H1 (cell line): ENCODE data around the gene API5. TPM values are rescaled to one million over a fixed set of nuclear protein-coding genes. Genes with fewer than 3 reads are reported as not detected.

Source experiments
- CTCF ChIA-PET: fragments of 300-600 bp; sonication (Branson Sonifier 250); formaldehyde crosslinking; loops from one replicate; lab custom pipeline; 2021; ENCODE audit not compliant: partially characterized antibody; lab: Charles Lee
- POLR2A ChIA-PET: fragments of 300-600 bp; sonication (Branson Sonifier 250); formaldehyde crosslinking; loops from one replicate; lab custom pipeline; 2021; ENCODE audit warnings: inconsistent platforms; ENCODE audit not compliant: partially characterized antibody; lab: Charles Lee
- DNase-seq, 2 experiments: peaks; one replicate each; pipeline versions ENCODE4 v3.0.0 to v3.0.0-alpha.2; 2010 to 2022; ENCODE audit warnings: low spot score in 2 of 2, low read depth in 1 of 2, mixed read lengths in 1 of 2
- FAIRE-seq: peaks from 2 replicates; lab custom pipeline; 2011; peaks lifted over from hg19 to GRCh38; lab: Jason Lieb, UNC
- H2AFZ ChIP-seq: 2 replicates; pipeline ENCODE4 v1.8.1; 2012; ENCODE audit warnings: low read length, inconsistent platforms
- H2AK5ac ChIP-seq: 2 replicates; pipeline ENCODE4 v1.6.1; 2013; ENCODE audit warnings: low read depth, low read length
- H2BK120ac ChIP-seq: replicated peaks from 2 replicates; pipeline ENCODE3; 2013; ENCODE audit warnings: low read depth, low read length, inconsistent platforms
- H2BK12ac ChIP-seq: 2 replicates; pipeline ENCODE4 v1.6.1; 2013; ENCODE audit warnings: low read depth, low read length
- H2BK15ac ChIP-seq: 2 replicates; pipeline ENCODE4 v1.6.1; 2013; ENCODE audit warnings: low read length
- H2BK20ac ChIP-seq: 2 replicates; pipeline ENCODE4 v1.6.1; 2013; ENCODE audit warnings: low read length
- H2BK5ac ChIP-seq: 2 replicates; pipeline ENCODE4 v1.6.1; 2013; ENCODE audit warnings: low read depth, low read length
- H3K14ac ChIP-seq: 2 replicates; pipeline ENCODE4 v1.6.1; 2013; ENCODE audit warnings: inconsistent platforms; ENCODE audit not compliant: insufficient read length
- H3K18ac ChIP-seq: 2 replicates; pipeline ENCODE4 v1.6.1; 2013; ENCODE audit warnings: low read length; ENCODE audit errors: extremely low read depth
- H3K23ac ChIP-seq: 2 replicates; pipeline ENCODE4 v1.6.1; 2013; ENCODE audit warnings: inconsistent platforms; ENCODE audit not compliant: insufficient read length
- H3K23me2 ChIP-seq: 2 replicates; pipeline ENCODE4 v1.6.1; 2013; ENCODE audit warnings: low read depth, low read length
- H3K27ac ChIP-seq: 2 replicates; pipeline ENCODE4 v1.6.1; 2011; ENCODE audit warnings: low read depth, low read length, inconsistent platforms
- H3K27me3 ChIP-seq, 4 experiments: replicated peaks in 1 of 4; 1 replicate in 1 of 4; 2 replicates in 3 of 4; pipeline versions ENCODE4 v1.6.1 to v1.8.1; 2011 to 2013; ENCODE audit warnings: low read length in 3 of 4, mild to moderate bottlenecking in 3 of 4, inconsistent platforms in 2 of 4, mixed read lengths in 2 of 4, moderate library complexity in 1 of 4; ENCODE audit not compliant: control insufficient read depth in 3 of 4, insufficient read depth in 3 of 4; ENCODE audit errors: extremely low read depth in 1 of 4
- H3K36me3 ChIP-seq, 4 experiments: 2 replicates each; pipeline versions ENCODE4 v1.6.1 to v1.8.1; 2011 to 2013; ENCODE audit warnings: mild to moderate bottlenecking in 4 of 4, low read length in 3 of 4, moderate library complexity in 2 of 4, control low read depth in 1 of 4, inconsistent platforms in 1 of 4; ENCODE audit not compliant: insufficient read depth in 4 of 4, control insufficient read depth in 2 of 4
- H3K4ac ChIP-seq: replicated peaks from 2 replicates; pipeline ENCODE3; 2013; ENCODE audit warnings: low read length, low read depth, mixed read lengths, inconsistent platforms; ENCODE audit not compliant: insufficient read length
- H3K4me1 ChIP-seq, 4 experiments: replicated peaks in 1 of 4; 1 replicate in 1 of 4; 2 replicates in 3 of 4; pipeline versions ENCODE4 v1.6.1 to v1.8.1; 2011 to 2013; ENCODE audit warnings: low read length in 3 of 4, inconsistent platforms in 2 of 4, mixed read lengths in 1 of 4; ENCODE audit not compliant: insufficient read depth in 4 of 4, control insufficient read depth in 3 of 4
- H3K4me2 ChIP-seq, 2 experiments: 2 replicates each; pipeline versions ENCODE4 v1.6.1 to v1.8.1; 2011 to 2013; ENCODE audit warnings: low read depth in 2 of 2, low read length in 2 of 2, control low read depth in 1 of 2, inconsistent platforms in 1 of 2, mild to moderate bottlenecking in 1 of 2; ENCODE audit not compliant: insufficient read depth in 1 of 2
- H3K4me3 ChIP-seq, 4 experiments: fragments of 200-600, 300-600 bp in 1 of 4; sonication (generic), shearing (Covaris generic), sonication (Bioruptor Twin) in 1 of 4; 2 replicates each; pipeline versions ENCODE4 v1.5.1 to v1.8.1; 2011 to 2016; ENCODE audit warnings: low read length in 4 of 4, low read depth in 3 of 4, control low read depth in 2 of 4, inconsistent platforms in 2 of 4, mild to moderate bottlenecking in 2 of 4, mixed read lengths in 1 of 4, moderate library complexity in 1 of 4; ENCODE audit not compliant: insufficient read depth in 2 of 4; ENCODE audit errors: extremely low read depth in 1 of 4
- H3K56ac ChIP-seq: replicated peaks from 2 replicates; pipeline ENCODE3; 2013; ENCODE audit warnings: low read depth, mild to moderate bottlenecking, mixed read lengths, low read length, inconsistent platforms; ENCODE audit not compliant: insufficient read length
- H3K79me1 ChIP-seq: 2 replicates; pipeline ENCODE4 v1.6.1; 2013; ENCODE audit warnings: low read depth, low read length, control low read depth
- H3K79me2 ChIP-seq, 2 experiments: 2 replicates each; pipeline versions ENCODE4 v1.6.1 to v1.8.1; 2012 to 2013; ENCODE audit warnings: low read length in 2 of 2, mild to moderate bottlenecking in 2 of 2, inconsistent platforms in 1 of 2; ENCODE audit not compliant: insufficient read depth in 2 of 2, control insufficient read depth in 1 of 2
- H3K9ac ChIP-seq, 4 experiments: replicated peaks in 1 of 4; 1 replicate in 1 of 4; 2 replicates in 3 of 4; pipeline versions ENCODE4 v1.6.1 to v1.8.1; 2011 to 2013; ENCODE audit warnings: low read depth in 3 of 4, low read length in 3 of 4, control low read depth in 2 of 4, mild to moderate bottlenecking in 2 of 4, moderate library complexity in 2 of 4, inconsistent platforms in 1 of 4; ENCODE audit errors: extremely low read depth in 1 of 4
- H3K9me3 ChIP-seq, 2 experiments: 2 replicates each; pipeline versions ENCODE4 v1.6.1 to v1.8.1; 2012 to 2013; ENCODE audit warnings: mild to moderate bottlenecking in 2 of 2, moderate library complexity in 2 of 2, control low read depth in 1 of 2, inconsistent platforms in 1 of 2, low read depth in 1 of 2, low read length in 1 of 2, mixed read lengths in 1 of 2; ENCODE audit not compliant: insufficient read depth in 2 of 2
- H4K20me1 ChIP-seq, 2 experiments: replicated peaks in 1 of 2; 2 replicates each; pipeline versions ENCODE3 to v1.8.1; 2011 to 2013; ENCODE audit warnings: inconsistent platforms in 2 of 2, low read length in 2 of 2, mild to moderate bottlenecking in 1 of 2; ENCODE audit not compliant: insufficient read depth in 2 of 2, control insufficient read depth in 1 of 2
- H4K5ac ChIP-seq: 2 replicates; pipeline ENCODE4 v1.6.1; 2013; ENCODE audit warnings: low read length, low read depth, mixed read lengths, inconsistent platforms; ENCODE audit not compliant: insufficient read length
- H4K8ac ChIP-seq: 2 replicates; pipeline ENCODE4 v1.8.0; 2013; ENCODE audit warnings: mild to moderate bottlenecking, moderate library complexity, low read length, inconsistent platforms; ENCODE audit not compliant: insufficient read depth; ENCODE audit errors: extremely low read depth
- H4K91ac ChIP-seq: replicated peaks from 2 replicates; pipeline ENCODE3; 2013; ENCODE audit warnings: low read length, mixed read lengths, inconsistent platforms; ENCODE audit not compliant: insufficient read length
- CEBPB ChIP-seq: IDR thresholded peaks from 2 replicates; pipeline ENCODE4 v1.6.1; 2012; ENCODE audit warnings: low read depth, low read length
- POU5F1 ChIP-seq: IDR thresholded peaks from 2 replicates; pipeline ENCODE4 v1.6.1; 2011; ENCODE audit warnings: low read depth, mild to moderate bottlenecking, low read length, moderate library complexity
- WGBS, 2 experiments: shearing (Covaris generic) in 1 of 2; methylation state at CpG; one replicate each; pipeline versions ENCODE4 v1.1.6 to v1.1.7; 2013 to 2015; ENCODE audit warnings: low lambda C conversion rate in 2 of 2, mixed read lengths in 2 of 2, inconsistent platforms in 1 of 2, low coverage in 1 of 2, missing lambda C conversion rate in 1 of 2; ENCODE audit not compliant: insufficient replicate concordance in 2 of 2, insufficient coverage in 1 of 2, insufficient read length in 1 of 2; ENCODE audit errors: extremely low coverage in 1 of 2, missing lambda C conversion rate in 1 of 2; 5-methylcytosine and 5-hydroxymethylcytosine counted together
- polyA plus RNA-seq, 7 experiments: library from polyadenylated mRNA; depleted of rRNA in 3 of 7; stranded (reverse) in 5 of 7; unstranded in 2 of 7; fragments of >200 nt in 5 of 7; fragments of 200-250 nt in 2 of 7; gene quantifications; 1 replicate in 5 of 7; 2 replicates in 1 of 7; 4 replicates in 1 of 7; pipeline versions ENCODE4 v1.2.1 to v1.2.3, GENCODE V29; 2011 to 2013; ENCODE audit warnings: missing spikeins in 2 of 7, mixed read lengths in 2 of 7
- total RNA-seq: library from RNA; stranded (reverse); fragmentation: NEBNext Ultra II Directional; extraction: Animal tissue kit (Norgen Biotek cat#: 25700); gene quantifications from 2 replicates; pipeline ENCODE4 v1.2.1, GENCODE V29; 2021

Gene API5
- total and polyA plus RNA-seq, 2 of the 8 experiments (the other 6 are each of a cell fraction or from before 2014, with no cell fraction given) = 39.1 to 155 TPM

DNA sequence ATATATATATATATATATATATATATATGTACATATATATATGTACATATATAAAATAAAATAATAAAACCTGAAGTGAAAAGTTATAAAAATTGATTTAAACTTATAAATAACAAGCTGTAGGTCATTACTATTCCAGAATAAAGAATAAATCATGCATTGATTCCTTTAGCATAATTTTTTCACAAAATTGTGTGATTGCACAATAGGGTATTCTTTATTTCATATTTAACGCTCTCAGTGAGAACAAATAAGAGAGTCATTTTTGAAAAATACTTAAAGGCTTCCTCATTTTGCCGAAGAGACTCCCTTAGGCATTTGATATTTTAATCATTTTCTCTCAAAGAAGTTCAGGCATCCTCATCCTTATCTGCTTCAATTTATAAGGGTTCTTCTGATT lies 41.3 kb upstream of the API5 start:
- H4K5ac ChIP-seq = no peak overlapping the region
- H2BK15ac ChIP-seq = no peak overlapping the region
- no peak overlapping the region for H3K14ac ChIP-seq
- ChIA-PET CTCF (interaction anchor here (1.0 to 4.9 kb wide), 3 partner anchors 8 to 293 kb away, joined by 3 to 33 read pairs (median 22); no protein-coding TSS in a partner anchor), POLR2A (no interaction called here)
- no peak overlapping the region for H3K18ac ChIP-seq
- no peak overlapping the region for H3K4me2 ChIP-seq
- no peak overlapping the region for H4K8ac ChIP-seq
- peaks cover 0 to 3% (median 1%) of the 10 kb centered on the region in 4 experiments; a peak in 3 of 7 replicates for H3K4me1 ChIP-seq
- H2BK120ac ChIP-seq = no peak overlapping the region
- no peaks in the 10 kb centered on the region for H3K79me1 ChIP-seq
- H2BK20ac ChIP-seq = no peak overlapping the region
- DNase-seq = no peak
- H3K79me2 ChIP-seq = no peaks in the 10 kb centered on the region
- no peak overlapping the region for H3K4me3 ChIP-seq
- H3K9me3 ChIP-seq = peaks cover 1 to 3% of the 10 kb centered on the region in 2 experiments; a peak in 3 of 4 replicates
- H3K4ac ChIP-seq = no peak overlapping the region
- H2AFZ ChIP-seq = no peak overlapping the region
- no peak overlapping the region for H3K9ac ChIP-seq
- H3K36me3 ChIP-seq = no peaks in the 10 kb centered on the region
- H3K27ac ChIP-seq = no peak overlapping the region
- WGBS, 2 experiments = 98% methylated on average over 2 of the region's 2 CpGs; no CpG with 5 or more reads in 1 of the 2 experiments
- no peak overlapping the region for H4K91ac ChIP-seq
- H3K56ac ChIP-seq = no peak overlapping the region
- H3K23ac ChIP-seq = no peak overlapping the region
- no peak for FAIRE-seq
- no peaks in the 10 kb centered on the region for H4K20me1 ChIP-seq
- no peak overlapping the region for H2BK12ac ChIP-seq
- H3K23me2 ChIP-seq = no peaks in the 10 kb centered on the region
- no peak overlapping the region for H2BK5ac ChIP-seq
- no peak overlapping the region for H2AK5ac ChIP-seq
- TF ChIP-seq POU5F1 (no peak), CEBPB (peak; percentile 37; the same call in 1 of the 2 replicates)
- H3K27me3 ChIP-seq = no peaks in the 10 kb centered on the region
